Smooth muscle cell of the brain vasculature (primary cell): ENCODE results near the gene NLRP1.

ENCODE experiments used
- DNase-seq: peaks from one replicate; pipeline ENCODE4 v3.0.0-alpha.2; 2012; ENCODE audit warnings: low read depth, low spot score

The NLRP1 gene

GRCh38 chr17:5478992-5479391 is 105.3 kb downstream of the NLRP1 start:
- no peak for DNase-seq

GRCh38 chr17:5473906-5474305 is 110.4 kb downstream of the NLRP1 start:
- DNase-seq, result no peak

GRCh38 chr17:5472511-5472910 is 111.8 kb downstream of the NLRP1 start:
- no peak for DNase-seq

- DNase-seq, result no peak
Measured at GRCh38 chr17:5468075-5468473, 116.2 kb downstream of the NLRP1 start.

GRCh38 chr17:5467416-5467815 is 116.9 kb downstream of the NLRP1 start:
- no peak for DNase-seq

- DNase-seq, result no peak
Measured at GRCh38 chr17:5466295-5466694, 118.0 kb downstream of the NLRP1 start.

GRCh38 chr17:5464717-5465507 is 119.4 kb downstream of the NLRP1 start:
- no peak for DNase-seq
